GM12892 (cell line): ENCODE data around the gene MYPOP.

Experiments used
- POLR2A ChIP-seq: IDR thresholded peaks from 2 replicates; pipeline ENCODE4 v1.6.1; 2011; ENCODE audit warnings: low read depth, low read length, control low read depth
- TAF1 ChIP-seq: IDR thresholded peaks from 2 replicates; pipeline ENCODE4 v1.6.1; 2011; ENCODE audit warnings: low read depth, mild to moderate bottlenecking, control low read depth, low read length, borderline replicate concordance

GRCh38 chr19:45889210-45889885, 13.1 kb downstream of the MYPOP start:
- no peak for TF ChIP-seq POLR2A
- no peak for TF ChIP-seq TAF1
